Endodermal cell (in vitro differentiated cells): ENCODE data around the gene PAF1. TPM values are rescaled to one million over a fixed set of nuclear protein-coding genes. Genes with fewer than 3 reads are reported as not detected.

Source experiments
- DNase-seq: peaks from one replicate; pipeline ENCODE4 v3.0.0-alpha.2; 2017
- H3K27ac ChIP-seq: 2 replicates; pipeline ENCODE4 v1.5.1; 2013; ENCODE audit warnings: mild to moderate bottlenecking, low read depth, low read length, moderate library complexity
- H3K27me3 ChIP-seq: 2 replicates; pipeline ENCODE4 v1.6.1; 2013; ENCODE audit warnings: mild to moderate bottlenecking, low read length, moderate library complexity; ENCODE audit not compliant: insufficient read depth, control insufficient read depth, poor library complexity, severe bottlenecking
- H3K36me3 ChIP-seq: 2 replicates; pipeline ENCODE4 v1.7.0; 2013; ENCODE audit warnings: mild to moderate bottlenecking, low read length, moderate library complexity; ENCODE audit not compliant: control insufficient read depth, insufficient read depth
- H3K4me1 ChIP-seq: one replicate; pipeline ENCODE4 v1.7.0; 2013; ENCODE audit warnings: low read length; ENCODE audit not compliant: control insufficient read depth, insufficient read depth
- H3K4me3 ChIP-seq: 2 replicates; pipeline ENCODE4 v1.5.1; 2013; ENCODE audit warnings: mild to moderate bottlenecking, low read length, moderate library complexity
- H3K9ac ChIP-seq: 2 replicates; pipeline ENCODE4 v1.6.1; 2013; ENCODE audit warnings: mild to moderate bottlenecking, low read length, moderate library complexity; ENCODE audit not compliant: poor library complexity, severe bottlenecking; ENCODE audit errors: extremely low read depth
- H3K9me3 ChIP-seq: 2 replicates; pipeline ENCODE4 v1.6.1; 2013; ENCODE audit warnings: mild to moderate bottlenecking, low read length, moderate library complexity; ENCODE audit not compliant: control insufficient read depth
- H3K27ac Mint-ChIP-seq: 2 replicates; pipeline ENCODE4 v1.8.0; 2020; ENCODE audit warnings: mixed read lengths
- H3K27me3 Mint-ChIP-seq: 2 replicates; pipeline ENCODE4 v1.8.0; 2021; ENCODE audit warnings: mild to moderate bottlenecking, mixed read lengths; ENCODE audit not compliant: insufficient read depth
- H3K36me3 Mint-ChIP-seq: 2 replicates; pipeline ENCODE4 v1.8.0; 2020; ENCODE audit warnings: low read depth, mixed read lengths
- H3K4me1 Mint-ChIP-seq: 2 replicates; pipeline ENCODE4 v1.8.0; 2020; ENCODE audit warnings: mixed read lengths
- H3K4me3 Mint-ChIP-seq: 2 replicates; pipeline ENCODE4 v1.8.0; 2020; ENCODE audit warnings: mild to moderate bottlenecking, moderate library complexity, mixed read lengths
- H3K9me3 Mint-ChIP-seq: 2 replicates; pipeline ENCODE4 v1.8.0; 2020; ENCODE audit warnings: mild to moderate bottlenecking, mixed read lengths
- WGBS, 2 experiments: methylation state at CpG; one replicate each; pipeline versions ENCODE4 v1.1.5 to v1.1.7; 2013; ENCODE audit warnings: missing lambda C conversion rate in 2 of 2, mixed read lengths in 1 of 2; ENCODE audit not compliant: insufficient coverage in 1 of 2, insufficient read length in 1 of 2; 5-methylcytosine and 5-hydroxymethylcytosine counted together
- total RNA-seq, 2 donors: library from RNA; stranded (reverse); fragmentation: NEBNext Ultra II Directional in 1 of 2; extraction: Animal tissue kit (Norgen Biotek cat#: 25700) in 1 of 2; gene quantifications; 2 replicates in 1 of 2; 3 replicates in 1 of 2; pipeline ENCODE4 v1.2.1, GENCODE V29; 2021
- TF ChIP-seq, protein P1 (sequence below): fragments of 200-600 bp; sonication (generic); conservative IDR thresholded peaks from 2 replicates; pipeline ENCODE4 v1.5.0; 2021; ENCODE audit warnings: antibody characterized with exemption, mild to moderate bottlenecking

Gene PAF1
- total RNA-seq, 2 donors from 2014 or later, result 28.4 to 28.8 TPM

GRCh38 chr19:39356073-39356472, 34.8 kb downstream of the PAF1 start:
- H3K36me3 Mint-ChIP-seq, result peaks cover 84% of the 10 kb centered on the region
- no peak overlapping the region for H3K4me3 ChIP-seq
- no peaks in the 10 kb centered on the region for H3K4me1 Mint-ChIP-seq
- no peak overlapping the region for H3K9ac ChIP-seq
- TF ChIP-seq, protein P1, sequence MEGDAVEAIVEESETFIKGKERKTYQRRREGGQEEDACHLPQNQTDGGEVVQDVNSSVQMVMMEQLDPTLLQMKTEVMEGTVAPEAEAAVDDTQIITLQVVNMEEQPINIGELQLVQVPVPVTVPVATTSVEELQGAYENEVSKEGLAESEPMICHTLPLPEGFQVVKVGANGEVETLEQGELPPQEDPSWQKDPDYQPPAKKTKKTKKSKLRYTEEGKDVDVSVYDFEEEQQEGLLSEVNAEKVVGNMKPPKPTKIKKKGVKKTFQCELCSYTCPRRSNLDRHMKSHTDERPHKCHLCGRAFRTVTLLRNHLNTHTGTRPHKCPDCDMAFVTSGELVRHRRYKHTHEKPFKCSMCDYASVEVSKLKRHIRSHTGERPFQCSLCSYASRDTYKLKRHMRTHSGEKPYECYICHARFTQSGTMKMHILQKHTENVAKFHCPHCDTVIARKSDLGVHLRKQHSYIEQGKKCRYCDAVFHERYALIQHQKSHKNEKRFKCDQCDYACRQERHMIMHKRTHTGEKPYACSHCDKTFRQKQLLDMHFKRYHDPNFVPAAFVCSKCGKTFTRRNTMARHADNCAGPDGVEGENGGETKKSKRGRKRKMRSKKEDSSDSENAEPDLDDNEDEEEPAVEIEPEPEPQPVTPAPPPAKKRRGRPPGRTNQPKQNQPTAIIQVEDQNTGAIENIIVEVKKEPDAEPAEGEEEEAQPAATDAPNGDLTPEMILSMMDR, result no peak
- H3K27me3 Mint-ChIP-seq, result no peaks in the 10 kb centered on the region
- H3K4me3 Mint-ChIP-seq, result no peak overlapping the region
- no peaks in the 10 kb centered on the region for H3K9me3 ChIP-seq
- H3K9me3 Mint-ChIP-seq, result no peaks in the 10 kb centered on the region
- peaks cover 3% of the 10 kb centered on the region for H3K4me1 ChIP-seq
- WGBS, 2 experiments, result 74 to 77% methylated on average over 2 to 3 of the region's 3 CpGs
- H3K36me3 ChIP-seq, result peaks cover 90% of the 10 kb centered on the region
- DNase-seq, result no peak
- H3K27ac ChIP-seq, result no peak overlapping the region
- no peaks in the 10 kb centered on the region for H3K27me3 ChIP-seq
- H3K27ac Mint-ChIP-seq, result no peak overlapping the region

DNA sequence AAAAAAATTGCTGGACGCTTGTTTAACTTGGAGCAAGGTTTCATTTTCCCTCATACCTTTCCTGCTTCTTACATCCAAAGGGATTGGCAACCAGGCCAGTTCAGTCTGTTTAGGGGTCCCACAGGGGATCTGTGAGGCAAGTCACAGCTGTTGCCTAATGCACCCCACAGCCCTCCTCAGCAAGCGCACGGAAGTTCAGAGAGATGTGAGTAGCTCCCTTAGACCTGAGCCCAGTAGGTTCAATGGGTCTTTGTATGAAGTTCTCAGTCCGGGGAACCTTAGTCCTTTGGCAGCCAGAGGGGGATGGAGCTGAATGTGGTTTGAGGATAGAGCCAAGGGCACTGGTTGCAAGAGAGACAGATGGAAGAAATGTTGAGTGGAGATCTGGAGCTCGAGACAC, 35.7 kb downstream of the PAF1 start:
- Mint-ChIP-seq H3K9me3 (no peaks in the 10 kb centered on the region), H3K4me3 (no peak overlapping the region), H3K4me1 (no peaks in the 10 kb centered on the region), H3K36me3 (peaks cover 78% of the 10 kb centered on the region), H3K27ac (no peak overlapping the region), H3K27me3 (no peaks in the 10 kb centered on the region)
- Histone ChIP-seq H3K27me3 (no peaks in the 10 kb centered on the region), H3K4me1 (peaks cover 3% of the 10 kb centered on the region), H3K27ac (no peak overlapping the region), H3K9me3 (no peaks in the 10 kb centered on the region), H3K4me3 (no peak overlapping the region), H3K36me3 (peaks cover 83% of the 10 kb centered on the region), H3K9ac (no peak overlapping the region)
- TF ChIP-seq, protein P1, result no peak
- DNase-seq, result no peak
- WGBS, 2 experiments, result 93% methylated on average over 3 to 5 of the region's 5 CpGs

GRCh38 chr19:39352381-39353255, 38.3 kb downstream of the PAF1 start:
- H3K4me3 ChIP-seq, result no peak overlapping the region
- TF ChIP-seq, protein P1, result no peak
- H3K27ac Mint-ChIP-seq, result no peak overlapping the region
- no peaks in the 10 kb centered on the region for H3K27me3 ChIP-seq
- no peaks in the 10 kb centered on the region for H3K27me3 Mint-ChIP-seq
- WGBS, 2 experiments, result 87 to 96% methylated on average over 7 to 11 of the region's 12 CpGs
- H3K36me3 Mint-ChIP-seq, result peaks cover 75% of the 10 kb centered on the region
- H3K4me1 ChIP-seq, result peaks cover 3% of the 10 kb centered on the region
- no peak overlapping the region for H3K4me3 Mint-ChIP-seq
- H3K4me1 Mint-ChIP-seq, result peaks cover 3% of the 10 kb centered on the region
- no peak overlapping the region for H3K9ac ChIP-seq
- H3K36me3 ChIP-seq, result peaks cover 84% of the 10 kb centered on the region
- no peaks in the 10 kb centered on the region for H3K9me3 Mint-ChIP-seq
- no peaks in the 10 kb centered on the region for H3K9me3 ChIP-seq
- DNase-seq, result no peak
- H3K27ac ChIP-seq, result no peak overlapping the region
